HCT116 (cell line): ENCODE results near the gene OR1N1. TPM values are rescaled to one million over a fixed set of nuclear protein-coding genes. Genes with fewer than 3 reads are reported as not detected.

ENCODE experiments used
- ATAC-seq: fragments of 200-7000 bp; cut with Tn5 transposase; 2 replicates; pipeline ENCODE4 v1.9.1; 2020; ENCODE audit warnings: mild to moderate bottlenecking, moderate library complexity
- BruUV-seq: library from RNA; stranded (reverse); fragments of 400-500 nt; replicated peaks from 2 replicates; lab custom pipeline; 2021; lab: Mats Ljungman, UMichigan
- CTCF ChIA-PET: fragments of 300-600 bp; sonication (Branson Sonifier 250); formaldehyde crosslinking; loops from one replicate; lab custom pipeline; 2021; ENCODE audit warnings: antibody characterized with exemption; lab: Charles Lee
- POLR2A ChIA-PET: fragments of 300-600, 350-600 bp; sonication (Branson Sonifier 250); formaldehyde crosslinking; loops from one replicate; lab custom pipeline; 2021; ENCODE audit warnings: antibody characterized with exemption; lab: Charles Lee
- RAD21 ChIA-PET, 2 experiments: fragments of 300-600 bp; sonication (Branson Sonifier 250); formaldehyde crosslinking; loops; one replicate each; lab custom pipeline; 2023; ENCODE audit warnings: low total read pairs in 2 of 2; ENCODE audit not compliant: uncharacterized antibody in 2 of 2, unreplicated experiment in 2 of 2, low non-redundant PET in 1 of 2; lab: Charles Lee
- DNase-seq: peaks from one replicate; pipeline ENCODE4 v3.0.0-alpha.2; 2010; ENCODE audit warnings: low read depth, low spot score
- H2AFZ ChIP-seq: fragments of 200-600 bp; shearing (Covaris generic), sonication (generic); 2 replicates; pipeline ENCODE4 v1.6.1; 2017; ENCODE audit warnings: low read depth, mixed run types, mixed read lengths, antibody characterized with exemption, low read length; ENCODE audit not compliant: poor library complexity, severe bottlenecking
- H3K27ac ChIP-seq: 2 replicates; pipeline ENCODE4 v1.5.1; 2012; ENCODE audit warnings: low read depth, low read length
- H3K27me3 ChIP-seq: fragments of 200-600 bp; sonication (generic); 2 replicates; pipeline ENCODE4 v1.6.1; 2016; ENCODE audit warnings: mixed run types, low read length, mixed read lengths; ENCODE audit not compliant: insufficient read depth
- H3K36me3 ChIP-seq, 2 experiments: fragments of 200-500 bp in 1 of 2; fragments of 200-600 bp in 1 of 2; sonication (Bioruptor generic) in 1 of 2; sonication (generic) in 1 of 2; 2 replicates each; pipeline versions ENCODE4 v1.5.1 to v1.6.1; 2014 to 2016; ENCODE audit warnings: low read length in 2 of 2, inconsistent platforms in 1 of 2, mixed read lengths in 1 of 2, mixed run types in 1 of 2; ENCODE audit not compliant: insufficient read depth in 2 of 2, control insufficient read depth in 1 of 2
- H3K4me1 ChIP-seq, 2 experiments: fragments of 200-600 bp in 1 of 2; sonication (generic) in 1 of 2; 2 replicates each; pipeline versions ENCODE4 v1.5.1 to v1.6.1; 2012 to 2017; ENCODE audit warnings: low read length in 2 of 2, inconsistent platforms in 1 of 2, mild to moderate bottlenecking in 1 of 2, mixed read lengths in 1 of 2, mixed run types in 1 of 2, moderate library complexity in 1 of 2; ENCODE audit not compliant: insufficient read depth in 2 of 2, control insufficient read depth in 1 of 2
- H3K4me2 ChIP-seq: fragments of 200-600 bp; sonication (generic); 2 replicates; pipeline ENCODE4 v1.6.1; 2017; ENCODE audit warnings: mixed run types, low read length, mixed read lengths
- H3K4me3 ChIP-seq, 2 experiments: fragments of 200-600 bp in 1 of 2; sonication (generic) in 1 of 2; replicated peaks in 1 of 2; 2 replicates each; pipeline ENCODE4 v1.5.1; 2011 to 2016; ENCODE audit warnings: low read length in 2 of 2, control low read depth in 1 of 2, low read depth in 1 of 2, mild to moderate bottlenecking in 1 of 2, mixed read lengths in 1 of 2, mixed run types in 1 of 2
- H3K79me2 ChIP-seq: fragments of 200-600 bp; sonication (generic); 2 replicates; pipeline ENCODE4 v1.6.1; 2017; ENCODE audit warnings: mild to moderate bottlenecking, mixed run types, low read length, moderate library complexity, mixed read lengths; ENCODE audit not compliant: insufficient read depth
- H3K9ac ChIP-seq: fragments of 200-600 bp; sonication (generic); 2 replicates; pipeline ENCODE4 v1.6.1; 2016; ENCODE audit warnings: low read length, mixed read lengths
- H3K9me2 ChIP-seq: fragments of 200-600 bp; sonication (generic), shearing (Covaris generic); 2 replicates; pipeline ENCODE4 v1.6.1; 2017; ENCODE audit warnings: mixed run types, mild to moderate bottlenecking, moderate library complexity; ENCODE audit not compliant: insufficient read depth
- H3K9me3 ChIP-seq, 2 experiments: fragments of 200-500 bp in 1 of 2; fragments of 200-600 bp in 1 of 2; sonication (Bioruptor generic) in 1 of 2; sonication (generic) in 1 of 2; 2 replicates each; pipeline ENCODE4 v1.6.1; 2014 to 2017; ENCODE audit warnings: low read length in 2 of 2, mixed read lengths in 2 of 2, inconsistent platforms in 1 of 2, low read depth in 1 of 2, mild to moderate bottlenecking in 1 of 2, mixed run types in 1 of 2, moderate library complexity in 1 of 2; ENCODE audit not compliant: control insufficient read depth in 1 of 2, insufficient read depth in 1 of 2
- H4K20me1 ChIP-seq: fragments of 200-600 bp; sonication (generic), shearing (Covaris generic); 2 replicates; pipeline ENCODE4 v1.6.1; 2017; ENCODE audit warnings: mixed run types, mild to moderate bottlenecking, moderate library complexity; ENCODE audit not compliant: insufficient read depth
- EGR1 ChIP-seq: IDR thresholded peaks from 2 replicates; pipeline ENCODE4 v1.6.1; 2012; ENCODE audit warnings: low read depth
- EZH2 ChIP-seq: fragments of 200-600 bp; sonication (generic); IDR thresholded peaks from 2 replicates; pipeline ENCODE4 v1.6.1; 2017; ENCODE audit warnings: antibody characterized with exemption, mixed run types
- EZH2phosphoT487 ChIP-seq: fragments of 200-600 bp; IDR thresholded peaks from 2 replicates; pipeline ENCODE4 v1.6.1; 2018; ENCODE audit warnings: antibody characterized with exemption, borderline replicate concordance
- POLR2A ChIP-seq: IDR thresholded peaks from 2 replicates; pipeline ENCODE4 v1.7.0; 2011; ENCODE audit warnings: borderline replicate concordance; ENCODE audit not compliant: insufficient read depth, insufficient read length; ENCODE audit errors: extremely low read depth
- RAD21 ChIP-seq: IDR thresholded peaks from 2 replicates; pipeline ENCODE4 v1.6.1; 2012; ENCODE audit warnings: low read depth, mild to moderate bottlenecking
- SIN3A ChIP-seq: IDR thresholded peaks from 2 replicates; pipeline ENCODE4 v1.6.1; 2012; ENCODE audit warnings: low read depth
- SP1 ChIP-seq: IDR thresholded peaks from 2 replicates; pipeline ENCODE4 v1.6.1; 2012; ENCODE audit warnings: low read depth
- SRF ChIP-seq: IDR thresholded peaks from 2 replicates; pipeline ENCODE4 v1.6.1; 2012; ENCODE audit warnings: low read depth
- ZNF274 ChIP-seq: fragments of 200-500 bp; sonication (Bioruptor generic); IDR thresholded peaks from 2 replicates; pipeline ENCODE4 v1.6.1; 2014; ENCODE audit warnings: mild to moderate bottlenecking, low read depth, low read length, inconsistent platforms
- intact Hi-C: fragments of 100-400 bp; cut with micrococcal nuclease; formaldehyde crosslinking; loops from 2 replicates; pipeline ENCODE4 v1.10.0; 2022
- total RNA-seq: library from RNA; stranded (reverse); gene quantifications from one replicate; pipeline ENCODE4 v1.2.1, GENCODE V29; 2021; ENCODE audit not compliant: unreplicated experiment
- TF ChIP-seq, protein P1 (sequence below): IDR thresholded peaks from 2 replicates; pipeline ENCODE4 v1.6.1; 2012; ENCODE audit warnings: low read depth
- TF ChIP-seq, protein P2 (sequence below): IDR thresholded peaks from 2 replicates; pipeline ENCODE4 v1.6.1; 2012
- TF ChIP-seq, protein P3 (sequence below): IDR thresholded peaks from 2 replicates; pipeline ENCODE4 v1.6.1; 2012

OR1N1 gene
- total RNA-seq, 1 experiment from 2014 or later: not detected

DNA sequence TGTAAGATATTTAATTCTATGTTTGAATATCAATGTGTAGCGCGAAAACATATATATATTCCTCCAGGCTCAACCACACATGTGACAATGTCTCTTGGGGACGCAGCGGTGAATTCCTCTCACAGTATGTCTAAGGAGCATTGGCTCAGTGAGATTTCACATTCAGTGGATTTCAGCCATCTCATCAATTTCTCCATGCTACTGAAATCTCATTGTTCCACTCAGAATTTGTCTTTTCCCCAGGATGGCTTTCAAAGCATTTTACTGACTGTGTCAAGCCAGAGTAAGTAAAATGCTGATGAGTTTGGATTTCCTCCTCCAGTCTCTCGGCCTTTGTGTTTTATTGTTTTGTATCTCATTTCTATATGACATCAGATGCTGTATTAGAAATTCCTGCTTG lies 48.0 kb downstream of the OR1N1 start:
- no peak overlapping the region for H3K9ac ChIP-seq
- TF ChIP-seq EGR1 (no peak), EZH2phosphoT487 (no peak), RAD21 (no peak), SP1 (no peak), POLR2A (no peak), SIN3A (no peak), EZH2 (no peak), SRF (no peak), ZNF274 (no peak)
- TF ChIP-seq, protein P1, sequence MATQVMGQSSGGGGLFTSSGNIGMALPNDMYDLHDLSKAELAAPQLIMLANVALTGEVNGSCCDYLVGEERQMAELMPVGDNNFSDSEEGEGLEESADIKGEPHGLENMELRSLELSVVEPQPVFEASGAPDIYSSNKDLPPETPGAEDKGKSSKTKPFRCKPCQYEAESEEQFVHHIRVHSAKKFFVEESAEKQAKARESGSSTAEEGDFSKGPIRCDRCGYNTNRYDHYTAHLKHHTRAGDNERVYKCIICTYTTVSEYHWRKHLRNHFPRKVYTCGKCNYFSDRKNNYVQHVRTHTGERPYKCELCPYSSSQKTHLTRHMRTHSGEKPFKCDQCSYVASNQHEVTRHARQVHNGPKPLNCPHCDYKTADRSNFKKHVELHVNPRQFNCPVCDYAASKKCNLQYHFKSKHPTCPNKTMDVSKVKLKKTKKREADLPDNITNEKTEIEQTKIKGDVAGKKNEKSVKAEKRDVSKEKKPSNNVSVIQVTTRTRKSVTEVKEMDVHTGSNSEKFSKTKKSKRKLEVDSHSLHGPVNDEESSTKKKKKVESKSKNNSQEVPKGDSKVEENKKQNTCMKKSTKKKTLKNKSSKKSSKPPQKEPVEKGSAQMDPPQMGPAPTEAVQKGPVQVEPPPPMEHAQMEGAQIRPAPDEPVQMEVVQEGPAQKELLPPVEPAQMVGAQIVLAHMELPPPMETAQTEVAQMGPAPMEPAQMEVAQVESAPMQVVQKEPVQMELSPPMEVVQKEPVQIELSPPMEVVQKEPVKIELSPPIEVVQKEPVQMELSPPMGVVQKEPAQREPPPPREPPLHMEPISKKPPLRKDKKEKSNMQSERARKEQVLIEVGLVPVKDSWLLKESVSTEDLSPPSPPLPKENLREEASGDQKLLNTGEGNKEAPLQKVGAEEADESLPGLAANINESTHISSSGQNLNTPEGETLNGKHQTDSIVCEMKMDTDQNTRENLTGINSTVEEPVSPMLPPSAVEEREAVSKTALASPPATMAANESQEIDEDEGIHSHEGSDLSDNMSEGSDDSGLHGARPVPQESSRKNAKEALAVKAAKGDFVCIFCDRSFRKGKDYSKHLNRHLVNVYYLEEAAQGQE: no peak
- TF ChIP-seq, protein P2, sequence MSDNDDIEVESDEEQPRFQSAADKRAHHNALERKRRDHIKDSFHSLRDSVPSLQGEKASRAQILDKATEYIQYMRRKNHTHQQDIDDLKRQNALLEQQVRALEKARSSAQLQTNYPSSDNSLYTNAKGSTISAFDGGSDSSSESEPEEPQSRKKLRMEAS: no peak
- TF ChIP-seq, protein P3, sequence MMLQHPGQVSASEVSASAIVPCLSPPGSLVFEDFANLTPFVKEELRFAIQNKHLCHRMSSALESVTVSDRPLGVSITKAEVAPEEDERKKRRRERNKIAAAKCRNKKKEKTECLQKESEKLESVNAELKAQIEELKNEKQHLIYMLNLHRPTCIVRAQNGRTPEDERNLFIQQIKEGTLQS: no peak
- CTCF ChIA-PET: interaction anchor here (0.8 to 2.0 kb wide), 2 partner anchors 20 to 25 kb away, joined by 3 to 12 read pairs; no protein-coding TSS in a partner anchor
- 0 out of 2 replicates have a peak, but pooled peaks cover 8% of the 10 kb centered on the region for H3K27me3 ChIP-seq
- H3K4me3 ChIP-seq: no peak overlapping the region
- H2AFZ ChIP-seq: no peak overlapping the region
- H3K4me2 ChIP-seq: no peak overlapping the region
- no peak overlapping the region for H3K27ac ChIP-seq
- no peaks in the 10 kb centered on the region for H3K79me2 ChIP-seq
- no TSS peak for BruUV-seq
- RAD21 ChIA-PET: no interaction called here
- no peaks in the 10 kb centered on the region for H3K9me3 ChIP-seq
- intact Hi-C loops: no loop called here
- no peaks in the 10 kb centered on the region for H3K4me1 ChIP-seq
- ATAC-seq (no peak), DNase-seq (no peak)
- H4K20me1 ChIP-seq: no peaks in the 10 kb centered on the region
- POLR2A ChIA-PET: no interaction called here
- H3K9me2 ChIP-seq: no peaks in the 10 kb centered on the region
- H3K36me3 ChIP-seq: no peaks in the 10 kb centered on the region
